Neural progenitor cell (in vitro differentiated cells): Measurements from ENCODE around the gene VARS2. TPM values are rescaled to one million over a fixed set of nuclear protein-coding genes. Genes with fewer than 3 reads are reported as not detected.

ENCODE experiments used
- DNase-seq: peaks from one replicate; pipeline ENCODE4 v3.0.0-alpha.2; 2016; ENCODE audit warnings: low spot score
- H2AFZ ChIP-seq: fragments of 200-600 bp; sonication (generic); replicated peaks from 2 replicates; pipeline ENCODE4 v1.6.1; 2016; ENCODE audit warnings: antibody characterized with exemption
- H3F3A ChIP-seq: fragments of 200-600 bp; sonication (generic); 2 replicates; pipeline ENCODE4 v1.6.1; 2016; ENCODE audit warnings: antibody characterized with exemption, low read depth
- H3K27ac ChIP-seq: fragments of 200-600 bp; sonication (generic); 2 replicates; pipeline ENCODE4 v1.5.1; 2016; ENCODE audit warnings: mild to moderate bottlenecking
- H3K27me3 ChIP-seq: fragments of 200-600 bp; sonication (generic); 2 replicates; pipeline ENCODE4 v1.6.1; 2016; ENCODE audit warnings: mild to moderate bottlenecking, moderate library complexity
- H3K36me3 ChIP-seq: fragments of 200-600 bp; sonication (generic); 2 replicates; pipeline ENCODE4 v1.5.1; 2016
- H3K4me1 ChIP-seq: fragments of 200-600 bp; sonication (generic); 2 replicates; pipeline ENCODE4 v1.6.1; 2016; ENCODE audit warnings: mixed run types
- H3K4me2 ChIP-seq: fragments of 200-600 bp; sonication (generic); 2 replicates; pipeline ENCODE4 v1.6.1; 2016
- H3K4me3 ChIP-seq: fragments of 200-600 bp; sonication (generic); 2 replicates; pipeline ENCODE4 v1.5.1; 2016
- H3K79me2 ChIP-seq: fragments of 200-600 bp; sonication (generic); 2 replicates; pipeline ENCODE4 v1.6.1; 2016; ENCODE audit warnings: low read depth
- H3K9ac ChIP-seq: fragments of 200-600 bp; sonication (generic); 2 replicates; pipeline ENCODE4 v1.6.1; 2016
- H3K9me3 ChIP-seq: fragments of 200-600 bp; sonication (generic); 2 replicates; pipeline ENCODE4 v1.5.1; 2016; ENCODE audit warnings: low read depth
- H4K20me1 ChIP-seq: fragments of 200-600 bp; sonication (generic); 2 replicates; pipeline ENCODE4 v1.6.1; 2016; ENCODE audit warnings: low read depth
- H3K27ac Mint-ChIP-seq: 3 replicates; pipeline ENCODE4 v1.8.0; 2021; ENCODE audit warnings: mixed read lengths
- H3K27me3 Mint-ChIP-seq: 2 replicates; pipeline ENCODE4 v1.8.0; 2022; ENCODE audit warnings: low read depth, mild to moderate bottlenecking, inconsistent platforms, moderate library complexity, mixed read lengths; ENCODE audit not compliant: insufficient read depth
- H3K36me3 Mint-ChIP-seq: 3 replicates; pipeline ENCODE4 v1.8.0; 2021; ENCODE audit warnings: mixed read lengths
- H3K4me1 Mint-ChIP-seq: 3 replicates; pipeline ENCODE4 v1.8.0; 2021; ENCODE audit warnings: mixed read lengths
- H3K4me3 Mint-ChIP-seq: 3 replicates; pipeline ENCODE4 v1.8.0; 2021; ENCODE audit warnings: mild to moderate bottlenecking, moderate library complexity, mixed read lengths
- H3K9me3 Mint-ChIP-seq: 3 replicates; pipeline ENCODE4 v1.8.0; 2020; ENCODE audit warnings: mixed read lengths
- EZH2 ChIP-seq: fragments of 200-600 bp; sonication (generic); IDR thresholded peaks from 2 replicates; pipeline ENCODE4 v1.6.1; 2017; ENCODE audit warnings: antibody characterized with exemption, mild to moderate bottlenecking, moderate library complexity
- EZH2phosphoT487 ChIP-seq: fragments of 200-600 bp; sonication (generic); IDR thresholded peaks from 2 replicates; pipeline ENCODE4 v1.6.1; 2017; ENCODE audit warnings: antibody characterized with exemption
- total RNA-seq: library from RNA; depleted of rRNA; stranded (reverse); fragments of >200 nt; gene quantifications from 2 replicates; pipeline ENCODE4 v1.2.3, GENCODE V29; 2015; ENCODE audit warnings: low replicate concordance
- TF ChIP-seq, protein P1 (sequence below): fragments of 200-600 bp; sonication (generic); IDR thresholded peaks from 2 replicates; pipeline ENCODE4 v1.5.1; 2017; ENCODE audit warnings: antibody characterized with exemption, mild to moderate bottlenecking

Gene VARS2
- total RNA-seq, 1 donor from 2014 or later, result 21.5 TPM

DNA sequence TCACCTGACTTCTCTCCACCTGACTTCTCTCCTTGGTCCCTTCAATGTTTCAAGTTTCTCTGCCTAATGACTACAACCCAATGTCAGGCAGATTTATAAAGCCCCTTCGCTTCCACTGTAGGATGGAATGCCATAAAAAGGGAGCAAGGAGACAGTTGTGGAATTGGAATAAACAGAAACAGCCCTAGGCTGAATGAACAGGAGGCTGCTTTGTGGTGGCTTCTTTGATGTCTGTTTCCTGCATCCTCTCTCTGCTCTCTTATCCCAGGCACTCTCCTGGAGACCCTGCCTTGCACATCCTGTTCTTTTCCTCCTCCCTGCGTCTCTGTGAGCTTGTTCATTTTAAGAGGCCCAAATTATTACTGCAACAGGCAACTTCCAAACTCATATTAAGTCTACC lies 43.7 kb downstream of the VARS2 start:
- Mint-ChIP-seq H3K27me3 (peaks cover 12% of the 10 kb centered on the region), H3K4me1 (peaks cover 27% of the 10 kb centered on the region), H3K36me3 (no peaks in the 10 kb centered on the region), H3K27ac (no peak overlapping the region), H3K9me3 (no peaks in the 10 kb centered on the region), H3K4me3 (no peak overlapping the region)
- H3K4me3 ChIP-seq, result no peak overlapping the region
- no peaks in the 10 kb centered on the region for H4K20me1 ChIP-seq
- H3K9me3 ChIP-seq, result no peaks in the 10 kb centered on the region
- no peak overlapping the region for H2AFZ ChIP-seq
- H3K79me2 ChIP-seq, result no peaks in the 10 kb centered on the region
- H3K9ac ChIP-seq, result no peak overlapping the region
- no peak for DNase-seq
- no peak overlapping the region for H3K4me2 ChIP-seq
- H3K4me1 ChIP-seq, result peaks cover 14% of the 10 kb centered on the region
- TF ChIP-seq EZH2phosphoT487, result no peak
- TF ChIP-seq, protein P1, sequence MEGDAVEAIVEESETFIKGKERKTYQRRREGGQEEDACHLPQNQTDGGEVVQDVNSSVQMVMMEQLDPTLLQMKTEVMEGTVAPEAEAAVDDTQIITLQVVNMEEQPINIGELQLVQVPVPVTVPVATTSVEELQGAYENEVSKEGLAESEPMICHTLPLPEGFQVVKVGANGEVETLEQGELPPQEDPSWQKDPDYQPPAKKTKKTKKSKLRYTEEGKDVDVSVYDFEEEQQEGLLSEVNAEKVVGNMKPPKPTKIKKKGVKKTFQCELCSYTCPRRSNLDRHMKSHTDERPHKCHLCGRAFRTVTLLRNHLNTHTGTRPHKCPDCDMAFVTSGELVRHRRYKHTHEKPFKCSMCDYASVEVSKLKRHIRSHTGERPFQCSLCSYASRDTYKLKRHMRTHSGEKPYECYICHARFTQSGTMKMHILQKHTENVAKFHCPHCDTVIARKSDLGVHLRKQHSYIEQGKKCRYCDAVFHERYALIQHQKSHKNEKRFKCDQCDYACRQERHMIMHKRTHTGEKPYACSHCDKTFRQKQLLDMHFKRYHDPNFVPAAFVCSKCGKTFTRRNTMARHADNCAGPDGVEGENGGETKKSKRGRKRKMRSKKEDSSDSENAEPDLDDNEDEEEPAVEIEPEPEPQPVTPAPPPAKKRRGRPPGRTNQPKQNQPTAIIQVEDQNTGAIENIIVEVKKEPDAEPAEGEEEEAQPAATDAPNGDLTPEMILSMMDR, result no peak
- TF ChIP-seq EZH2, result no peak
- H3F3A ChIP-seq, result peaks cover 17% of the 10 kb centered on the region
- H3K27ac ChIP-seq, result no peak overlapping the region
- H3K36me3 ChIP-seq, result no peaks in the 10 kb centered on the region
- peaks cover 48% of the 10 kb centered on the region for H3K27me3 ChIP-seq

DNA sequence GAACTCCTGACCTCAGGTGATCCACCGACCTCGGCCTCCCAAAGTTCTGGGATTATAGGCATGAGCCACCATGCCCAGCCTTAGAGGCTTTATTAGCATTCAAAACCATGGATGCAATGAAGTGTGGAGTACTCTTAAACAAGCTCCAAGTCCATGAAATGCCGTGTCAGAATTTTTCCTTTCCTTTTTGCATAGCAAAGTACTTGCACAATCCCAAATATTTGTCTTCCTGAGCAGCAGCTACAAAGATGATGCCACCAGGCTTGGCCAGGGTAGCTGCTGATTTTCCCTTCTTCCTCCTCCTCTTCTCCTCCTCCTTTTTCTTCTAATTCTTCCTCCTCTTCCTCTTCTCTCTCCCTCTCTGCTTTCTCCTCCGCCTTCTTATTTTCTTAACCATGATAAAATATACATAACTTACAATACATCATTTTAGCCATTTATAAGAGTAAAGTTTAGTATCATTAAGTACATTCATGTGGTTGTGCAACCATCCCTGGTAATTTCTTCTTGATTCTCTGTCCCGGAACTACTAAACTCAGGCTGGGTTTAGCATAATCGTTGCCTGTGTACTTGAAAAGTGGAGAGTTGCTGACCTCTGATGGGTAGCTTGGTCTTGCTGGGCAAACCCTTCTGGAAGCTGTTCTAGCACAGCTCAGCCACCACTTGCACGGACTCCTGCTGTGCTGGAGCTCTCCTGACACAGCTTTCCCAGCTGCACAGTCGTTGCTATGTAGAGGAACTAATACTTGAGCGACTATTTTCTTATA lies 47.1 kb downstream of the VARS2 start:
- no peak overlapping the region for H2AFZ ChIP-seq
- H3K4me3 Mint-ChIP-seq, result no peak overlapping the region
- H3K27me3 Mint-ChIP-seq, result peaks cover 12% of the 10 kb centered on the region

DNA sequence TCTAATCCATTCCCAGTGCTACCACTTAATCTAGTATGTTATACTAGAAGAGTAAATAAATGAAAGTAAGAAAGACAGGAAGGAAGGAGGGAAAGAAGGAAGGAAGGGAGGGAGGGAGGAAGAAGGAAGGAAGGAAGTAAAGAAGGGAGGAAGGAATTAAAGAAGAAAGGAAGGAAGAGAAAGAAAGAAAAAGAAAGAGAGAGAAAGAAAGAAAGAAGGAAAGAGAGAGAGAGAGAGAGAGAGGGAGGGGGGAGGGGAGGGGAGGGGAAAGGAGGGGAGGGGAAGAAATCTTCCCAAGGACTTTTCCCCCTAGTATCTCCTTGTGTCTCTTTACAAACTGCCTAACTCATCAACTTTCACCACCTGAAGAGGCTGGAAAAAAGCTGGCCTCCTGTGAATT lies 48.7 kb downstream of the VARS2 start:
- Histone ChIP-seq H3K36me3 (no peaks in the 10 kb centered on the region), H3K27me3 (peaks cover 4% of the 10 kb centered on the region), H3F3A (no peaks in the 10 kb centered on the region), H2AFZ (no peak overlapping the region), H3K27ac (no peak overlapping the region), H3K4me2 (no peak overlapping the region), H3K9me3 (no peaks in the 10 kb centered on the region), H3K9ac (no peak overlapping the region), H3K79me2 (no peaks in the 10 kb centered on the region), H4K20me1 (no peaks in the 10 kb centered on the region), H3K4me3 (no peak overlapping the region), H3K4me1 (no peaks in the 10 kb centered on the region)
- no peaks in the 10 kb centered on the region for H3K36me3 Mint-ChIP-seq
- no peak for DNase-seq
- peaks cover 4% of the 10 kb centered on the region for H3K9me3 Mint-ChIP-seq
- peaks cover 7% of the 10 kb centered on the region for H3K4me1 Mint-ChIP-seq
- no peak overlapping the region for H3K27ac Mint-ChIP-seq
- peaks cover 9% of the 10 kb centered on the region for H3K27me3 Mint-ChIP-seq
- no peak for TF ChIP-seq EZH2
- H3K4me3 Mint-ChIP-seq, result no peak overlapping the region

More for the DNA sequence above, 47.1 kb downstream of the VARS2 start:
- Mint-ChIP-seq H3K36me3 (no peaks in the 10 kb centered on the region), H3K27ac (no peak overlapping the region), H3K9me3 (peaks cover 3% of the 10 kb centered on the region), H3K4me1 (peaks cover 15% of the 10 kb centered on the region)
- no peak for DNase-seq
- no peak overlapping the region for H3K4me2 ChIP-seq
- TF ChIP-seq EZH2phosphoT487, result no peak
- H4K20me1 ChIP-seq, result no peaks in the 10 kb centered on the region
- H3K4me1 ChIP-seq, result peaks cover 4% of the 10 kb centered on the region
- no peaks in the 10 kb centered on the region for H3K79me2 ChIP-seq
- peaks cover 2% of the 10 kb centered on the region for H3F3A ChIP-seq
- no peak overlapping the region for H3K27ac ChIP-seq
- no peak overlapping the region for H3K9ac ChIP-seq
- peaks cover 20% of the 10 kb centered on the region for H3K27me3 ChIP-seq
- H3K36me3 ChIP-seq, result no peaks in the 10 kb centered on the region
- no peak overlapping the region for H3K4me3 ChIP-seq
- no peaks in the 10 kb centered on the region for H3K9me3 ChIP-seq

DNA sequence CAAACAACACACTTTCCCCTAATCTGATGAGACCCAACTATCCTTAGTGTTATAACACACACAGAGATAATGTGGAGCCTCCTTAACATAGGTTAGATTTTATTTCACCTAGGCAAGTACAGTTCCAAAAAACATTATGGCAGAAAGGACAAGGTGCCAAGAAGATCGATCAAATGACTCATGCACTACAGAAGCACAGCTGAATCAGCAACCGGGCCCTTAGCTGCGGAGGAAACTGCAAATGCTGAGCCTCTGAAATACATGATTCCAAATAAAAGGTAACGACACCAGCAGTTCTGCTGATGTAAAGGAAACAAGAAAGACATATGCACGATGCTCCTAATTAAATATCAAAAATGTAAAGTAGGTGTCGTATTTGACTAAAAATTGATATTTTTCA lies 49.6 kb downstream of the VARS2 start:
- H3K4me1 Mint-ChIP-seq, result peaks cover 7% of the 10 kb centered on the region
- no peak overlapping the region for H3K4me2 ChIP-seq
- DNase-seq, result no peak
- no peak overlapping the region for H3K27ac ChIP-seq
- H3K4me3 ChIP-seq, result no peak overlapping the region
- no peaks in the 10 kb centered on the region for H3K9me3 ChIP-seq
- TF ChIP-seq EZH2phosphoT487, result no peak
- no peak for TF ChIP-seq EZH2
- no peak overlapping the region for H3K27ac Mint-ChIP-seq
- no peak overlapping the region for H3K9ac ChIP-seq
- H4K20me1 ChIP-seq, result no peaks in the 10 kb centered on the region
- no peaks in the 10 kb centered on the region for H3K36me3 Mint-ChIP-seq
- H3K27me3 ChIP-seq, result no peaks in the 10 kb centered on the region
- no peaks in the 10 kb centered on the region for H3F3A ChIP-seq
- H3K9me3 Mint-ChIP-seq, result peaks cover 4% of the 10 kb centered on the region
- H3K4me3 Mint-ChIP-seq, result no peak overlapping the region
- no peak overlapping the region for H2AFZ ChIP-seq
- no peaks in the 10 kb centered on the region for H3K4me1 ChIP-seq
- H3K27me3 Mint-ChIP-seq, result peaks cover 6% of the 10 kb centered on the region
- no peaks in the 10 kb centered on the region for H3K79me2 ChIP-seq
- no peaks in the 10 kb centered on the region for H3K36me3 ChIP-seq
